Sigmoid colon (tissue), 7 donors: Measurements from ENCODE around the gene SOBP. TPM values are rescaled to one million over a fixed set of nuclear protein-coding genes. Genes with fewer than 3 reads are reported as not detected.
A peak's percentile ranks its signal among the peaks of the same experiment; 100 is the strongest.

Experiments used
- DNase-seq: peaks from one replicate; pipeline ENCODE4 v3.0.0-alpha.2; 2019
- H3K27ac ChIP-seq, 4 donors: fragments of 200-600 bp; sonication (generic); one replicate each; pipeline ENCODE4 v1.5.1; 2016 to 2019; ENCODE audit warnings: mild to moderate bottlenecking in 1 of 4
- H3K27me3 ChIP-seq, 3 donors: fragments of 200-600 bp; sonication (generic); one replicate each; pipeline ENCODE4 v1.5.1; 2019; ENCODE audit warnings: mild to moderate bottlenecking in 1 of 3
- H3K36me3 ChIP-seq, 4 donors: fragments of 200-600 bp; sonication (generic); one replicate each; pipeline ENCODE4 v1.5.1; 2016 to 2019
- H3K4me1 ChIP-seq, 4 donors: fragments of 200-600 bp; sonication (generic); one replicate each; pipeline ENCODE4 v1.5.1; 2017 to 2019
- H3K4me3 ChIP-seq, 4 donors: fragments of 200-600 bp; sonication (generic); one replicate each; pipeline ENCODE4 v1.5.1; 2017 to 2019; ENCODE audit warnings: mild to moderate bottlenecking in 2 of 4, moderate library complexity in 1 of 4
- H3K9me3 ChIP-seq, 4 donors: fragments of 200-600 bp in 3 of 4; sonication (generic) in 3 of 4; one replicate each; pipeline versions ENCODE4 v1.5.1 to v1.6.1; 2013 to 2019
- CTCF ChIP-seq, 4 experiments: fragments of 450-650 bp in 3 of 4; fragments of 200-600 bp in 1 of 4; IDR thresholded peaks; one replicate each; pipeline ENCODE4 v1.5.1; 2016 to 2019; ENCODE audit warnings: antibody characterized with exemption in 4 of 4, mild to moderate bottlenecking in 3 of 4, moderate library complexity in 2 of 4
- EP300 ChIP-seq, 4 donors: sonication (generic); formaldehyde crosslinking; IDR thresholded peaks; one replicate each; pipeline ENCODE4 v1.6.1; 2017; ENCODE audit warnings: antibody characterized with exemption in 4 of 4
- POLR2A ChIP-seq, 2 donors: fragments of 450-650 bp; IDR thresholded peaks; one replicate each; pipeline ENCODE4 v1.6.1; 2016; ENCODE audit warnings: antibody characterized with exemption in 2 of 2, mild to moderate bottlenecking in 2 of 2, moderate library complexity in 2 of 2
- POLR2AphosphoS5 ChIP-seq, 4 donors: sonication (generic); formaldehyde crosslinking; IDR thresholded peaks; one replicate each; pipeline ENCODE4 v1.6.1; 2017; ENCODE audit warnings: antibody characterized with exemption in 4 of 4
- WGBS, 2 donors: extraction: QIAGEN DNeasy Blood & Tissue Kit; methylation state at CpG; one replicate each; pipeline ENCODE4 v1.1.7; 2013; 5-methylcytosine and 5-hydroxymethylcytosine counted together
- intact Hi-C: fragments of 100-400 bp; cut with DNase I; formaldehyde crosslinking; loops from one replicate; pipeline ENCODE4 v1.15.1; 2023
- polyA plus RNA-seq, 3 donors: library from polyadenylated mRNA; stranded (reverse); fragments of 200-250 nt; gene quantifications; one replicate each; pipeline ENCODE4 v1.2.3, GENCODE V29; 2013
- total RNA-seq, 4 donors: library from RNA; depleted of rRNA; stranded (reverse); fragments of >200 nt; gene quantifications; one replicate each; pipeline ENCODE4 v1.1.0, GENCODE V29; 2016
- donor health status: healthy with polysubstance abuse.
- donor health status: Bipolar disorder and iron deficiency.
- donor health status: healthy.

Gene SOBP
- total and polyA plus RNA-seq, 7 donors, result 1.2 to 38.5 (median 16.8) TPM

GRCh38 chr6:107684996-107685395, 195.1 kb downstream of the SOBP start:
- Histone ChIP-seq H3K4me3 (no peak overlapping the region), H3K9me3 (peaks cover 0 to 3% (median 0%) of the 10 kb centered on the region in 4 donors), H3K36me3 (no peaks in the 10 kb centered on the region), H3K4me1 (no peaks in the 10 kb centered on the region), H3K27me3 (peaks cover 0 to 5% (median 0%) of the 10 kb centered on the region in 3 donors), H3K27ac (no peak overlapping the region)
- WGBS, 2 donors, result 91 to 96% methylated on average over 2 of the region's 2 CpGs
- intact Hi-C loops, result no loop called here
- no peak for DNase-seq
- TF ChIP-seq CTCF (IDR thresholded peaks at IDR 0.05) (no peak), EP300 (IDR thresholded peaks at IDR 0.05) (no peak), POLR2A (IDR thresholded peaks at IDR 0.05) (no peak), POLR2AphosphoS5 (IDR thresholded peaks at IDR 0.05) (no peak)

GRCh38 chr6:107689190-107689589, 199.3 kb downstream of the SOBP start:
- intact Hi-C loops, result no loop called here
- H3K36me3 ChIP-seq, result no peaks in the 10 kb centered on the region
- H3K4me1 ChIP-seq, result peaks cover 0 to 10% (median 8%) of the 10 kb centered on the region in 4 donors
- H3K27ac ChIP-seq, result peak overlapping the region in 2 of 4 donors; percentile 42 to 55
- 84 to 90% methylated on average over 3 of the region's 3 CpGs for WGBS, 2 donors
- DNase-seq, result no peak
- no peaks in the 10 kb centered on the region for H3K9me3 ChIP-seq
- TF ChIP-seq POLR2A (IDR thresholded peaks at IDR 0.05) (no peak), CTCF (IDR thresholded peaks at IDR 0.05) (no peak), EP300 (IDR thresholded peaks at IDR 0.05) (no peak), POLR2AphosphoS5 (IDR thresholded peaks at IDR 0.05) (no peak)
- H3K27me3 ChIP-seq, result peaks cover 0 to 5% (median 0%) of the 10 kb centered on the region in 3 donors
- no peak overlapping the region for H3K4me3 ChIP-seq

- Histone ChIP-seq H3K27me3 (peaks cover 0 to 5% (median 0%) of the 10 kb centered on the region in 3 donors), H3K36me3 (no peaks in the 10 kb centered on the region), H3K4me3 (no peak overlapping the region), H3K27ac (peak overlapping the region; percentile 11 to 55 (median 27)), H3K4me1 (peaks cover 0 to 10% (median 8%) of the 10 kb centered on the region in 4 donors), H3K9me3 (no peaks in the 10 kb centered on the region)
- 84% methylated on average over 13 of the region's 13 CpGs for WGBS, 2 donors
- TF ChIP-seq POLR2A (IDR thresholded peaks at IDR 0.05) (no peak), POLR2AphosphoS5 (IDR thresholded peaks at IDR 0.05) (no peak), CTCF (IDR thresholded peaks at IDR 0.05) (no peak), EP300 (IDR thresholded peaks at IDR 0.05) (no peak)
- intact Hi-C loops, result no loop called here
- no peak for DNase-seq
Measured at GRCh38 chr6:107689951-107690642, 200.2 kb downstream of the SOBP start.

GRCh38 chr6:107690643-107691061, 200.7 kb downstream of the SOBP start:
- Histone ChIP-seq H3K36me3 (no peaks in the 10 kb centered on the region), H3K27ac (peak overlapping the region; percentile 8 to 55 (median 27)), H3K27me3 (peaks cover 0 to 5% (median 0%) of the 10 kb centered on the region in 3 donors), H3K9me3 (no peaks in the 10 kb centered on the region), H3K4me1 (peaks cover 0 to 10% (median 8%) of the 10 kb centered on the region in 4 donors), H3K4me3 (no peak overlapping the region)
- no peak for TF ChIP-seq POLR2A (IDR thresholded peaks at IDR 0.05)
- no peak for TF ChIP-seq EP300 (IDR thresholded peaks at IDR 0.05)
- TF ChIP-seq POLR2AphosphoS5 (IDR thresholded peaks at IDR 0.05), result no peak
- TF ChIP-seq CTCF (IDR thresholded peaks at IDR 0.05), result no peak
- intact Hi-C loops, result no loop called here
- 63 to 73% methylated on average over 6 of the region's 6 CpGs for WGBS, 2 donors
- no peak for DNase-seq
